H9 (cell line): ENCODE measurements around the gene AP1G2. TPM values are rescaled to one million over a fixed set of nuclear protein-coding genes. Genes with fewer than 3 reads are reported as not detected.

Source experiments
- DNase-seq: peaks from one replicate; pipeline ENCODE4 v3.0.0-alpha.2; 2017
- H2AFZ ChIP-seq: one replicate; pipeline ENCODE4 v1.6.1; 2013; ENCODE audit warnings: mild to moderate bottlenecking, low read length, control low read depth, moderate library complexity
- H2AK5ac ChIP-seq: 2 replicates; pipeline ENCODE4 v1.6.1; 2013; ENCODE audit warnings: low read length, control low read depth, mixed read lengths; ENCODE audit not compliant: insufficient read length
- H2BK120ac ChIP-seq: one replicate; pipeline ENCODE4 v1.6.1; 2013; ENCODE audit warnings: low read depth, mild to moderate bottlenecking, low read length, control low read depth, inconsistent platforms; ENCODE audit not compliant: poor library complexity, severe bottlenecking
- H2BK12ac ChIP-seq: 2 replicates; pipeline ENCODE4 v1.6.1; 2013; ENCODE audit warnings: low read length, control low read depth, mixed read lengths, low read depth; ENCODE audit not compliant: insufficient read length
- H2BK15ac ChIP-seq: 2 replicates; pipeline ENCODE4 v1.6.1; 2013; ENCODE audit warnings: low read depth, low read length, control low read depth
- H2BK20ac ChIP-seq: one replicate; pipeline ENCODE4 v1.6.1; 2013; ENCODE audit warnings: low read depth, mild to moderate bottlenecking, low read length, control low read depth, inconsistent platforms; ENCODE audit not compliant: poor library complexity, severe bottlenecking
- H2BK5ac ChIP-seq: 2 replicates; pipeline ENCODE4 v1.6.1; 2013; ENCODE audit warnings: low read length, control low read depth, mixed read lengths; ENCODE audit not compliant: insufficient read length
- H3K14ac ChIP-seq: 2 replicates; pipeline ENCODE4 v1.6.1; 2013; ENCODE audit warnings: low read length, control low read depth; ENCODE audit not compliant: insufficient read depth
- H3K18ac ChIP-seq: 2 replicates; pipeline ENCODE4 v1.6.1; 2013; ENCODE audit warnings: low read depth, mild to moderate bottlenecking, mixed read lengths, low read length, control low read depth; ENCODE audit not compliant: insufficient read length
- H3K23ac ChIP-seq: 2 replicates; pipeline ENCODE4 v1.6.1; 2013; ENCODE audit warnings: low read length, control low read depth, mixed read lengths, low read depth; ENCODE audit not compliant: insufficient read length
- H3K23me2 ChIP-seq: 2 replicates; pipeline ENCODE4 v1.6.1; 2013; ENCODE audit warnings: low read depth, mild to moderate bottlenecking, mixed read lengths, low read length, control low read depth; ENCODE audit not compliant: insufficient read length, poor library complexity, severe bottlenecking
- H3K27ac ChIP-seq: 2 replicates; pipeline ENCODE4 v1.5.1; 2013; ENCODE audit warnings: low read length, control low read depth, mixed read lengths, low read depth; ENCODE audit not compliant: insufficient read length
- H3K27me3 ChIP-seq: 2 replicates; pipeline ENCODE4 v1.6.1; 2013; ENCODE audit warnings: low read length, control low read depth, inconsistent platforms; ENCODE audit not compliant: insufficient read depth
- H3K4ac ChIP-seq: 2 replicates; pipeline ENCODE4 v1.6.1; 2013; ENCODE audit warnings: low read depth, mild to moderate bottlenecking, control low read depth, inconsistent platforms, low read length, moderate library complexity
- H3K4me1 ChIP-seq: 2 replicates; pipeline ENCODE4 v1.6.1; 2013; ENCODE audit warnings: low read length, control low read depth, inconsistent platforms; ENCODE audit not compliant: insufficient read depth
- H3K4me2 ChIP-seq: 2 replicates; pipeline ENCODE4 v1.6.1; 2013; ENCODE audit warnings: low read length, control low read depth, mixed read lengths; ENCODE audit not compliant: insufficient read length, insufficient read depth
- H3K56ac ChIP-seq: 2 replicates; pipeline ENCODE4 v1.6.1; 2013; ENCODE audit warnings: low read depth, mild to moderate bottlenecking, mixed read lengths, low read length, control low read depth; ENCODE audit not compliant: insufficient read length
- H3K79me1 ChIP-seq: 2 replicates; pipeline ENCODE4 v1.6.1; 2013; ENCODE audit warnings: low read depth, mild to moderate bottlenecking, moderate library complexity, low read length, control low read depth, inconsistent platforms; ENCODE audit not compliant: insufficient read depth, poor library complexity, severe bottlenecking
- H3K79me2 ChIP-seq: 2 replicates; pipeline ENCODE4 v1.6.1; 2013; ENCODE audit warnings: low read length, control low read depth, inconsistent platforms; ENCODE audit not compliant: insufficient read depth
- H3K9ac ChIP-seq: 2 replicates; pipeline ENCODE4 v1.6.1; 2013; ENCODE audit warnings: low read length, control low read depth, mixed read lengths; ENCODE audit not compliant: insufficient read length; ENCODE audit errors: extremely low read depth
- H3K9me3 ChIP-seq: one replicate; pipeline ENCODE4 v1.6.1; 2013; ENCODE audit warnings: low read depth, low read length, inconsistent platforms; ENCODE audit not compliant: control insufficient read depth
- H3T11ph ChIP-seq: one replicate; pipeline ENCODE4 v1.6.1; 2013; ENCODE audit warnings: mild to moderate bottlenecking, low read length, control low read depth, inconsistent platforms
- H4K20me1 ChIP-seq: one replicate; pipeline ENCODE4 v1.6.1; 2013; ENCODE audit not compliant: control insufficient read depth, insufficient read length, insufficient read depth
- H4K5ac ChIP-seq: 2 replicates; pipeline ENCODE4 v1.6.1; 2013; ENCODE audit warnings: low read depth, mild to moderate bottlenecking, mixed read lengths, low read length, control low read depth; ENCODE audit not compliant: insufficient read length
- H4K8ac ChIP-seq: replicated peaks from 2 replicates; pipeline ENCODE4 v1.6.1; 2013; ENCODE audit warnings: low read length, control low read depth, mixed read lengths, low read depth; ENCODE audit not compliant: insufficient read length
- H4K91ac ChIP-seq: 2 replicates; pipeline ENCODE4 v1.6.1; 2013; ENCODE audit warnings: low read depth, mild to moderate bottlenecking, moderate library complexity, mixed read lengths, low read length, control low read depth; ENCODE audit not compliant: insufficient read length
- H3K27ac Mint-ChIP-seq, 3 experiments: 2 replicates in 2 of 3; 3 replicates in 1 of 3; pipeline ENCODE4 v1.8.0; 2020 to 2021; ENCODE audit warnings: mixed read lengths in 3 of 3, mild to moderate bottlenecking in 1 of 3, moderate library complexity in 1 of 3
- H3K27me3 Mint-ChIP-seq: 2 replicates; pipeline ENCODE4 v1.8.0; 2021; ENCODE audit warnings: low read depth, mild to moderate bottlenecking, moderate library complexity, mixed read lengths
- H3K36me3 Mint-ChIP-seq, 3 experiments: 2 replicates in 2 of 3; 3 replicates in 1 of 3; pipeline ENCODE4 v1.8.0; 2020 to 2021; ENCODE audit warnings: low read depth in 3 of 3, mixed read lengths in 3 of 3; ENCODE audit not compliant: insufficient read depth in 1 of 3
- H3K4me1 Mint-ChIP-seq, 2 experiments: 2 replicates each; pipeline ENCODE4 v1.8.0; 2020; ENCODE audit warnings: mixed read lengths in 2 of 2
- H3K4me3 Mint-ChIP-seq, 2 experiments: 2 replicates in 1 of 2; 3 replicates in 1 of 2; pipeline ENCODE4 v1.8.0; 2020 to 2021; ENCODE audit warnings: mild to moderate bottlenecking in 2 of 2, mixed read lengths in 2 of 2, moderate library complexity in 1 of 2
- H3K9me3 Mint-ChIP-seq, 2 experiments: 2 replicates in 1 of 2; 3 replicates in 1 of 2; pipeline ENCODE4 v1.8.0; 2020; ENCODE audit warnings: mild to moderate bottlenecking in 2 of 2, mixed read lengths in 2 of 2, moderate library complexity in 1 of 2
- CTCF ChIP-seq: fragments of 200-600 bp; sonication (generic); conservative IDR thresholded peaks from 3 replicates; pipeline ENCODE4 v1.8.0; 2021; ENCODE audit warnings: antibody characterized with exemption, mild to moderate bottlenecking
- WGBS: extraction: QIAGEN DNeasy Blood & Tissue Kit; methylation state at CpG from one replicate; pipeline ENCODE4 v1.1.7; 2013; ENCODE audit warnings: missing lambda C conversion rate, low lambda C conversion rate, mixed read lengths; ENCODE audit not compliant: insufficient read length; ENCODE audit errors: extremely low coverage; 5-methylcytosine and 5-hydroxymethylcytosine counted together
- total RNA-seq: library from RNA; stranded (reverse); gene quantifications from 2 replicates; pipeline ENCODE4 v1.2.1, GENCODE V29; 2021

Gene AP1G2
- total RNA-seq, 1 experiment from 2014 or later = 107 TPM

GRCh38 chr14:23562822-23563472, 4.6 kb downstream of the AP1G2 start:
- Mint-ChIP-seq H3K4me1 (peaks cover 13 to 27% of the 10 kb centered on the region in 2 experiments), H3K36me3 (peaks cover 17 to 76% (median 68%) of the 10 kb centered on the region in 3 experiments), H3K27ac (peak overlapping the region in 1 of 3 experiments; percentile 87; a peak in 1 of 7 replicates), H3K9me3 (no peaks in the 10 kb centered on the region), H3K4me3 (peak overlapping the region in 1 of 2 experiments; percentile 56; a peak in 1 of 5 replicates), H3K27me3 (no peaks in the 10 kb centered on the region; the same call in 1 of the 2 replicates)
- Histone ChIP-seq H3K4ac (no peak overlapping the region), H3K4me2 (no peak overlapping the region), H3K9ac (no peak overlapping the region), H2BK120ac (no peak overlapping the region), H3K4me1 (peaks cover 3% of the 10 kb centered on the region; the same call in 1 of the 2 replicates), H3K23me2 (peaks cover 3% of the 10 kb centered on the region), H3K79me2 (no peaks in the 10 kb centered on the region), H3T11ph (no peak overlapping the region), H4K91ac (no peak overlapping the region), H2BK15ac (no peak overlapping the region), H4K20me1 (peaks cover 3% of the 10 kb centered on the region), H4K5ac (no peak overlapping the region), H2AK5ac (no peak overlapping the region), H3K79me1 (no peaks in the 10 kb centered on the region), H3K9me3 (no peaks in the 10 kb centered on the region), H3K18ac (no peak overlapping the region), H4K8ac (no peak overlapping the region), H3K23ac (no peak overlapping the region), H2BK20ac (no peak overlapping the region), H2BK5ac (no peak overlapping the region), H3K27me3 (no peaks in the 10 kb centered on the region), H2AFZ (no peak overlapping the region), H3K14ac (no peak overlapping the region), H3K27ac (no peak overlapping the region), H2BK12ac (no peak overlapping the region), H3K56ac (no peak overlapping the region)
- TF ChIP-seq CTCF = peak; percentile 96
- no CpG with 5 or more reads among the region's 2 CpGs for WGBS
- DNase-seq = peak; percentile 69
